ENCODE measurements around the gene SLC38A2.

Gene SLC38A2

DNA sequence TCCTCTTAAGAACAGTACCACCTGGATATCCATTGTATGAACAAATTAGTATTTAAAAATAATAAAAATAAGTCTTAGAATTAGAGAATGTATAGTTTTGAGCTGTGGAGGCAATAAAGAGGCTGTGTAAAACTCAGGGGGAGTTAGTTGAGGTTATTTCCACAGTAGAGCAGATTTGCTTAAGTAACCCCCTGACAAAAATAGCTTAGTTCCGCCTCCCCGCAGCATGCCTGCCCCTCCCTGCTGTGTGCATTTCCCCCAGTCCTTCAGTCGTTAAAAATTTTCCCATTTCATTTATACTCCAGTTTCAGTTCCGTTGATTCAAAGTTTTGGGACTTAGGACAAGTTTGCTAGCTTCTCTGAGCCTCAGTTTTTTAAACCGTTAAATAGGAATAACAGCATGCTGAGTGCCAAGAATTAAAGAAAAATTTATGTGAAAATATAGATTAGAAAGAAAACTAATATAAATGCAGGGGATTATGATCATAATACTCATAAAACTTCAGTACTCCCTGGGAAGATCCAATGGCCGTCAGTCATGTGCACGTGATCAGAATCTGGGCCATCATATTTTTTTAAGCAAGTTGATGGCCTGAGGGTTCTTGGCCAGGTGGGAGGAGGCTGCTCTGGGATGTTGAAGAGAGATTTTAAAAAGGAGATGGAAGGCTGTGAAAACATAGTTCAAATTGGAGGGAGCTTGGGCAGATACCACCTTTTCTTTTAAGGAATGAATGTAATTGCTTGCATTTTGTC lies 14.5 kb upstream of the SLC38A2 start:
- Histone ChIP-seq H3K9me2 (replicated peaks; ENCODE audit: insufficient read depth, low read length) (no peaks in the 10 kb centered on the region), H3F3A (ENCODE audit: insufficient read depth) (peaks cover 38% of the 10 kb centered on the region), H3K79me2 (ENCODE audit: insufficient read depth, low read length) (no peaks in the 10 kb centered on the region), H3K27ac (ENCODE audit: low read depth, low read length) (peak overlapping the region; percentile 14), H3K4me2 (ENCODE audit: low read depth, low read length, poor library complexity, severe bottlenecking) (peak overlapping the region; percentile 52), H3K36me3 (ENCODE audit: low read length) (no peaks in the 10 kb centered on the region), H4K20me1 (ENCODE audit: low read depth, low read length) (no peaks in the 10 kb centered on the region), H3K9me3 (ENCODE audit: insufficient read depth, low read length) (no peaks in the 10 kb centered on the region), H2AFZ (ENCODE audit: low read depth, low read length, severe bottlenecking) (no peak overlapping the region), H3K27me3 (ENCODE audit: low read length) (no peaks in the 10 kb centered on the region), H3K9ac (ENCODE audit: low read length) (no peak overlapping the region), H3K4me3 (ENCODE audit: insufficient read depth, low read length, poor library complexity, severe bottlenecking) (peak overlapping the region; percentile 17)
- no peak for TF ChIP-seq CTCF (IDR thresholded peaks at IDR 0.05; ENCODE audit: insufficient read depth, low read length, poor library complexity, severe bottlenecking)
- TF ChIP-seq EZH2phosphoT487 (conservative IDR thresholded peaks at IDR 0.05; ENCODE audit: low read length) = no peak

GRCh38 chr12:46386360-46386867 lies 13.8 kb upstream of the SLC38A2 start:
- Histone ChIP-seq H3K36me3 (ENCODE audit: low read length) (no peaks in the 10 kb centered on the region), H3K9ac (ENCODE audit: low read length) (no peak overlapping the region), H3K79me2 (ENCODE audit: insufficient read depth, low read length) (no peaks in the 10 kb centered on the region), H3F3A (ENCODE audit: insufficient read depth) (peaks cover 38% of the 10 kb centered on the region), H3K4me2 (ENCODE audit: low read depth, low read length, poor library complexity, severe bottlenecking) (peak overlapping the region; percentile 52), H4K20me1 (ENCODE audit: low read depth, low read length) (no peaks in the 10 kb centered on the region), H3K27me3 (ENCODE audit: low read length) (no peaks in the 10 kb centered on the region), H3K9me3 (ENCODE audit: insufficient read depth, low read length) (no peaks in the 10 kb centered on the region), H2AFZ (ENCODE audit: low read depth, low read length, severe bottlenecking) (no peak overlapping the region), H3K4me3 (ENCODE audit: insufficient read depth, low read length, poor library complexity, severe bottlenecking) (peak overlapping the region; percentile 17), H3K27ac (ENCODE audit: low read depth, low read length) (no peak overlapping the region), H3K9me2 (replicated peaks; ENCODE audit: insufficient read depth, low read length) (no peaks in the 10 kb centered on the region)
- TF ChIP-seq CTCF (IDR thresholded peaks at IDR 0.05; ENCODE audit: insufficient read depth, low read length, poor library complexity, severe bottlenecking) (no peak), EZH2phosphoT487 (conservative IDR thresholded peaks at IDR 0.05; ENCODE audit: low read length) (no peak)

DNA sequence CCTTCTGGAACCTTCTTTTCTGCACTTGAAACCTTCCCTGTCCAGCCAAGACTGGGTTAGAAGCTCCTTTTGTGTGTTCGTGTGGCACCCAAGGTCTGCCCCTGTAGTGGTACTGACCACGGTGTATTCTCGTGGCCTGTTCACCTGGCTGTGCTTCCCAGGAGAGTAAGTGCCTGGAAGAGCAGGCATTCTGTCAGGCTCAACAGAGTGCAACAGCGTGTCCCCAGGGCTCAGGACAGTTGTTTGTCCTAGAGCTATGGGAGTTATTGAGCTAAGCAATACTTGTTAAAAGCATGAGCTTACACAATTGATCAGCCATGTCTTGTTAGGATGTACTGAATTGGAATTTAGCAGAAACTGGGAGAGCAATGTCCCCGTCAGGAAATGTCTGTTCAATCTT lies 12.9 kb upstream of the SLC38A2 start:
- no peaks in the 10 kb centered on the region for H4K20me1 ChIP-seq (ENCODE audit: low read depth, low read length)
- TF ChIP-seq CTCF (IDR thresholded peaks at IDR 0.05; ENCODE audit: insufficient read depth, low read length, poor library complexity, severe bottlenecking) = no peak
- TF ChIP-seq EZH2phosphoT487 (conservative IDR thresholded peaks at IDR 0.05; ENCODE audit: low read length) = no peak
- no peak overlapping the region for H3K4me2 ChIP-seq (ENCODE audit: low read depth, low read length, poor library complexity, severe bottlenecking)
- H3K79me2 ChIP-seq (ENCODE audit: insufficient read depth, low read length) = no peaks in the 10 kb centered on the region
- H3K9ac ChIP-seq (ENCODE audit: low read length) = no peak overlapping the region
- H3K27me3 ChIP-seq (ENCODE audit: low read length) = no peaks in the 10 kb centered on the region
- no peak overlapping the region for H3K4me3 ChIP-seq (ENCODE audit: insufficient read depth, low read length, poor library complexity, severe bottlenecking)
- no peaks in the 10 kb centered on the region for H3K9me2 ChIP-seq (replicated peaks; ENCODE audit: insufficient read depth, low read length)
- no peak overlapping the region for H3K27ac ChIP-seq (ENCODE audit: low read depth, low read length)
- no peaks in the 10 kb centered on the region for H3K36me3 ChIP-seq (ENCODE audit: low read length)
- no peak overlapping the region for H2AFZ ChIP-seq (ENCODE audit: low read depth, low read length, severe bottlenecking)
- H3F3A ChIP-seq (ENCODE audit: insufficient read depth) = peaks cover 38% of the 10 kb centered on the region
- H3K9me3 ChIP-seq (ENCODE audit: insufficient read depth, low read length) = no peaks in the 10 kb centered on the region

Measured in SU-DHL-6 (cell line).